AG10803 (cell line): ENCODE data around the gene NHLRC2.

Source experiments
- DNase-seq: peaks from one replicate; pipeline ENCODE4 v3.0.0; 2010; ENCODE audit warnings: low read depth
- H3K4me3 ChIP-seq: 2 replicates; pipeline ENCODE4 v1.5.1; 2011; ENCODE audit warnings: mild to moderate bottlenecking, low read length, control low read depth
- TF ChIP-seq, protein P1 (sequence below): conservative IDR thresholded peaks from 2 replicates; pipeline ENCODE4 v1.5.1; 2011; ENCODE audit warnings: mild to moderate bottlenecking, low read length, control low read depth, inconsistent platforms

NHLRC2 gene

DNA sequence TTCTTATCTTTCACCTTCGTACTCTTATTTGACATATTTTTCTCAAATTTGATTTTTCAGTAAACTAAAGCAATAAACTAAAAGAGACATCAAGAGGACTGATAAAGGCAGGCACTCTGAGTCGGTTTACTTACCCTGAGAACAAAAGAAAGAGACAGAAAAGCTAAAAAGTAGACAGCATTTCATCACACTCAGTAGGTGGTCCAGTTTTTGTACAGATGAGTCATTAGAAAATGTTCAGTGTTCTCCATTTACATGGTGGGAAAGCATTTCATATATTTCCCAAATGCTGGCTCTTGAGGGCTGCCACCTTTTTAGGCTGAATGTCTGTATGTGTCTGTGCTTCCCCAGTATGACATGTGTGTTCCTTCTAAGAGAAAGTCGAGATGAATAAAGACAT lies 52.7 kb downstream of the NHLRC2 start:
- TF ChIP-seq, protein P1, sequence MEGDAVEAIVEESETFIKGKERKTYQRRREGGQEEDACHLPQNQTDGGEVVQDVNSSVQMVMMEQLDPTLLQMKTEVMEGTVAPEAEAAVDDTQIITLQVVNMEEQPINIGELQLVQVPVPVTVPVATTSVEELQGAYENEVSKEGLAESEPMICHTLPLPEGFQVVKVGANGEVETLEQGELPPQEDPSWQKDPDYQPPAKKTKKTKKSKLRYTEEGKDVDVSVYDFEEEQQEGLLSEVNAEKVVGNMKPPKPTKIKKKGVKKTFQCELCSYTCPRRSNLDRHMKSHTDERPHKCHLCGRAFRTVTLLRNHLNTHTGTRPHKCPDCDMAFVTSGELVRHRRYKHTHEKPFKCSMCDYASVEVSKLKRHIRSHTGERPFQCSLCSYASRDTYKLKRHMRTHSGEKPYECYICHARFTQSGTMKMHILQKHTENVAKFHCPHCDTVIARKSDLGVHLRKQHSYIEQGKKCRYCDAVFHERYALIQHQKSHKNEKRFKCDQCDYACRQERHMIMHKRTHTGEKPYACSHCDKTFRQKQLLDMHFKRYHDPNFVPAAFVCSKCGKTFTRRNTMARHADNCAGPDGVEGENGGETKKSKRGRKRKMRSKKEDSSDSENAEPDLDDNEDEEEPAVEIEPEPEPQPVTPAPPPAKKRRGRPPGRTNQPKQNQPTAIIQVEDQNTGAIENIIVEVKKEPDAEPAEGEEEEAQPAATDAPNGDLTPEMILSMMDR, result no peak
- no peak overlapping the region for H3K4me3 ChIP-seq
- no peak for DNase-seq

DNA sequence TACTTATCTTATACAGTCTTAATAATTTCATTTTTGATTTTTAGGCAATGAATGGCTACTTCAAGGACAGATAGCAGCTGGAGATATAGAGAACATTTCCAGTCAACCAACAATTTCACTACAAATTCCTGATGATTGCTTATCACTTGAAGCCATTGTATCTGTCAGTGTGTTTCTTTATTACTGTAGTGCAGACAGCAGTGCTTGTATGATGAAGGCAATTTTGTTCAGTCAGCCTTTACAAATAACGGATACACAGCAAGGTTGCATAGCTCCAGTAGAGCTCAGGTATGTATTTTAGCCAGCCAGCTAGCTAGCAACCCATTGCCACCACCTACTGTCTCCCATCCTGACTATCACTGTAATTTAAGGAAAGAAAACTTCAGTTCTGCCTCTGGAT lies 53.8 kb downstream of the NHLRC2 start:
- DNase-seq, result no peak
- no peak overlapping the region for H3K4me3 ChIP-seq
- TF ChIP-seq, protein P1, result no peak

DNA sequence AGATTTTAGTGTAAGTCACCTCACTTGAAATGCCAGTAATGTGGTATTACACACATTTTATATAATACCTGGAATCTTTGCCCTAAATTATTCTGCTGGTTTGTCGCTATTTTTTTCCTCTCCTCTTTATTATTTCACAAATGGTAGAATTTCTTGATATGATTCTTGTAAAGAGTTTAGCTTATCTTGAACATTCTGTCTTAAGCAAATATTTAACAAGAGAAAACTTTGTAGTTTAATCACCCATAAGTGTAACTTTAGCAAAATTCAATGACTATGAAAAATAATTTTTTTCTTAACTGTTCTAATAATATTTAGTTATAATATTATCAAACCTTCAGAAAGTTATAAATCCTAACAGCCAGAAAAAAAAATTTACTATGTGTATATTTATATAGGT lies 56.7 kb downstream of the NHLRC2 start:
- TF ChIP-seq, protein P1, result no peak
- H3K4me3 ChIP-seq, result no peak overlapping the region
- DNase-seq, result no peak

DNA sequence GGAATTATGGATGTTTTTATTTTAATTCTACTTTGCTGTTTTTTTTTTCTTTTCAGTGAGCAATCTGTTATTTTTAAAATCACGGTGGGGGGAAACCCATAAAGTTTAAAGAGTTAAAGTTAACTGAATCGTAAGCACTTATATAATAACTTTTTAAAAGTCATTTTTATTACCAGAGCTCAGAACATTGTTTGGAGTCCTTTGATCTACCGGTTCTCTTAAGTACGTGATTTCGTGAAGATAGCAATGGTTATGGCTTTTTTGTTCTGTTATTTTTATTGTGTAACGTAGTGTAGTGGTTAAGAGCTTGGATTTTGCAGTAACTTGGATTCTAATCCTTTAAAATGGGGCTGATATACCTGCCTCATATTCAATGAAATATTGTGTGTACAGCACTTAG lies 57.4 kb downstream of the NHLRC2 start:
- DNase-seq, result no peak
- H3K4me3 ChIP-seq, result no peak overlapping the region
- TF ChIP-seq, protein P1, result no peak

DNA sequence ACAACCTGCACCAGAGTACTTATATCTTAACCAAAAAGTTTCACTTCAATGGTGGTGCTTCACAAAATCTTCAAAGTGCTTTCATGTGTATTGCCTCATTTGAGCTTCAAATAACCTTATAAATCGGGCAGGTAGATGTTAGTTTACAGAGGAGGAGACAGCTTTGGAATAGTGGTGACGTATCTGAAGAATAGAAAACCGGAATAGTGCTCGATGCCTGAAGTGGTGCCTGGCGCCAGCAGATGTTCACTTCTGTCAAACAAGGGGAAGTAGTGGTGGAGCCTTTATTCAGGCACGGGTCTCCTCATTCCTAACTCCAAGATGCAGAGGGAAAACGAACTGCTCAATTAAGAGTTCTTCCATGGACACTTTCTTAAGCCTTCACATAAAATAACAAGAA lies 58.1 kb downstream of the NHLRC2 start:
- TF ChIP-seq, protein P1, result no peak
- no peak overlapping the region for H3K4me3 ChIP-seq
- DNase-seq, result no peak

DNA sequence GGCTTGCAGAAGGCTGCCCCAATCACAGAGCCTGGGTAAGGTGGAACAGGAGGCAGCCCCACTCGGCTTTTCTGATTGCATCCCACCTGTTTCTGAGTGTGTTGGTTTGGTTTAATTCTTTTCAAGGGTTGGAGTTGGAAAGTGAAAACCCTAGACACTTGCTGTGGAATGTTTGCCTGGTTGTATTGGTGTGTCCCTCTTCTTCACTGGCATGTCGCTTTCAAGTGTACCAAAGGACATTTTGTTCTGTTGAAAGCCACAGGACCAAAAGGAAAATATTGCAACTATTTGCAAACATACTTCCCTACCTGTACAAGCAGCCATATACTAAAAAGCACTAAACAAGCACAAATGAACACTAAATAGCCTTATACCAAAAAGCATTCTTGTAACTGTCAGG lies 60.5 kb downstream of the NHLRC2 start:
- H3K4me3 ChIP-seq, result no peak overlapping the region
- TF ChIP-seq, protein P1, result no peak
- no peak for DNase-seq

DNA sequence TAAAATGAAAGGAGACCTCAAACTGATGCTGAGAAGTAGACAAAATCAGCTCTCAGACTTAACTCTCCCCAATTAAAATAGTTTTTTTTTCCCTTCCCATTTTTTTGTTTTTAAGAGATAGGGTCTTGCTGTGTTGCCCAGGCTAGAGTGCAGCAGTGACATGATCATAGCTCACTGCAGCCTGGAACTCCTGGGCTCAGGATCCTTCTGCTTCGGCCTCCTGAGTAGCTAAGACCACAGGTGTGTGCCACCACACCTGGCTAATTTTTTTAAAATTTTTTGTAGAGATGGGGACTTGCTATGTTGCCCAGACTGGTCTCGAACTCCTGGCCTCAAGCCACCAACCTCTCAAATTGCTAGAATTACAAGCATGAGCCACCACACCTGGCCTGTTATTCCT lies 61.1 kb downstream of the NHLRC2 start:
- DNase-seq, result no peak
- TF ChIP-seq, protein P1, result no peak
- H3K4me3 ChIP-seq, result no peak overlapping the region
